ENCODE results near the gene ADAMTS2.

The ADAMTS2 gene

GRCh38 chr5:179233909-179234562, 111.2 kb downstream of the ADAMTS2 start:
- no peak for DNase-seq (ENCODE audit: low spot score in 2 of 2)
- H3K27ac Mint-ChIP-seq: no peak overlapping the region
- H3K4me3 Mint-ChIP-seq: no peak overlapping the region
- no peaks in the 10 kb centered on the region for H3K4me1 Mint-ChIP-seq
- H3K27me3 Mint-ChIP-seq: peaks cover 15% of the 10 kb centered on the region
- H3K9me3 Mint-ChIP-seq: peaks cover 3% of the 10 kb centered on the region
- peaks cover 5% of the 10 kb centered on the region for H3K36me3 Mint-ChIP-seq
- no peak for ATAC-seq (ENCODE audit: low read depth)

DNA sequence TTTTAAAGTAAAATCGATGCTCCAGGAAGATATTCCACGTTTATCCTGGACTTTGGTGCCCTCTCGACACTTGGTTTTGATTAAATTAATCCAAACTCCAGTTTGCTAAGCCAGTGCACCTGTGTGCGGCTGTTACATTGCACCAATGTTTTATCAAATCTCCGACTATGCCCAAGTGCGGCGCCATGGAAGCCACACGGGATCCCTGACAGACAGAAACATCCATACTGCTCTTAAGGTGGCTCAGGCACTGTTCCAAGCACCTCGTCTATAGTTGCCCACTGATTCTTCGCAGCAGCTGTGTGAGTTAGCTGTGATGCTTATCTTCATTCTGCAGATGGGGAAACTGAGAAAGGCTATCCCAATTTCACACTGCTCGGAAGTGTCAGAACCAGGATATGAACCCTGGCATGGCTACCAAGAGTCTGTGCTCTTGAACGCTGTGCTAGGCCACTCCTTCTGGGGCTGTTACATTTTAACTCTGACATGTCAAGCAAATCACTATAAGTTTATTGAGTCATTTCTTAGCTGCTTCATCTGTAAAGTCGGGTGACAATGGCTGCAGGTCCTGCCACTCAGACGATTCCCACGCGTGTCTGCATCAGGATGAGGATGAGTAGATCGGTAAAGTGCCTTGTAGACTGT, 113.0 kb downstream of the ADAMTS2 start:
- H3K4me3 Mint-ChIP-seq: no peak overlapping the region
- H3K4me1 Mint-ChIP-seq: no peaks in the 10 kb centered on the region
- H3K27ac Mint-ChIP-seq: no peak overlapping the region
- H3K36me3 Mint-ChIP-seq: peaks cover 5% of the 10 kb centered on the region
- peaks cover 13% of the 10 kb centered on the region for H3K27me3 Mint-ChIP-seq
- no peak for DNase-seq (ENCODE audit: low spot score in 2 of 2)
- ATAC-seq (ENCODE audit: low read depth): no peak
- peaks cover 3% of the 10 kb centered on the region for H3K9me3 Mint-ChIP-seq

- H3K27me3 Mint-ChIP-seq: peaks cover 15% of the 10 kb centered on the region
- no peak overlapping the region for H3K4me3 Mint-ChIP-seq
- DNase-seq (ENCODE audit: low spot score in 2 of 2) (no peak), ATAC-seq (ENCODE audit: low read depth) (no peak)
- H3K4me1 Mint-ChIP-seq: no peaks in the 10 kb centered on the region
- H3K27ac Mint-ChIP-seq: no peak overlapping the region
- H3K36me3 Mint-ChIP-seq: peaks cover 5% of the 10 kb centered on the region
- peaks cover 3% of the 10 kb centered on the region for H3K9me3 Mint-ChIP-seq
Observed at GRCh38 chr5:179231309-179231708, 114.0 kb downstream of the ADAMTS2 start.

DNA sequence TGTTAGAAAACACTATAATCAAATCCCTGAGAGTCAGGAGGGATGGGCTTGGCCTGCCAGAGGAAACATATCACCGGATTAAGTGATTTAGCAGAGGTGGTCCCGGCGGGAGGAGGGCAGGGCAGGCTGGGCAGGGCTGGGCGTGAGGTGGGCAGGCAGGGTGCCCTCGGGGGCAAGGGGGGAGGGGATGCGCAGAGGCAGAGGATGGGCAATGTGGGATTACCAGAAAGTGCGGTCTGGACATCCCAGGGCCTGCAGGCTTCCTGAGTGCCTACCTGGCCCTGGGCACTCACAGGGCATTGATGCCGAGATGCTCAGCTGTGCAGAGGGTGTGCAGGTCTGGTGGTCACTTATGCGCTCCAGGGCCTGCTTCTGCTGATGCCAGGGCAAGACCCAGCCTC, 115.2 kb downstream of the ADAMTS2 start:
- Mint-ChIP-seq H3K27me3 (peaks cover 15% of the 10 kb centered on the region), H3K4me3 (no peak overlapping the region), H3K4me1 (no peaks in the 10 kb centered on the region), H3K36me3 (peaks cover 5% of the 10 kb centered on the region), H3K27ac (no peak overlapping the region), H3K9me3 (peaks cover 3% of the 10 kb centered on the region)
- DNase-seq (ENCODE audit: low spot score in 2 of 2): no peak
- ATAC-seq (ENCODE audit: low read depth): no peak

- Mint-ChIP-seq H3K36me3 (no peaks in the 10 kb centered on the region), H3K27ac (no peak overlapping the region), H3K4me3 (no peak overlapping the region), H3K27me3 (peaks cover 8% of the 10 kb centered on the region), H3K4me1 (no peaks in the 10 kb centered on the region), H3K9me3 (peaks cover 2% of the 10 kb centered on the region)
- ATAC-seq (ENCODE audit: low read depth) (no peak), DNase-seq (ENCODE audit: low spot score in 2 of 2) (no peak)
Observed at GRCh38 chr5:179229331-179229831, 115.9 kb downstream of the ADAMTS2 start.

GRCh38 chr5:179228341-179229121, 116.7 kb downstream of the ADAMTS2 start:
- DNase-seq (ENCODE audit: low spot score in 2 of 2): no peak
- Mint-ChIP-seq H3K4me3 (no peak overlapping the region), H3K36me3 (no peaks in the 10 kb centered on the region), H3K4me1 (no peaks in the 10 kb centered on the region), H3K9me3 (peaks cover 3% of the 10 kb centered on the region), H3K27ac (no peak overlapping the region), H3K27me3 (peaks cover 7% of the 10 kb centered on the region)
- ATAC-seq (ENCODE audit: low read depth): no peak

- DNase-seq (ENCODE audit: low spot score in 2 of 2) (no peak), ATAC-seq (ENCODE audit: low read depth) (no peak)
- no peak overlapping the region for H3K4me3 Mint-ChIP-seq
- peaks cover 10% of the 10 kb centered on the region for H3K9me3 Mint-ChIP-seq
- no peaks in the 10 kb centered on the region for H3K36me3 Mint-ChIP-seq
- H3K27me3 Mint-ChIP-seq: peaks cover 7% of the 10 kb centered on the region
- H3K27ac Mint-ChIP-seq: no peak overlapping the region
- no peaks in the 10 kb centered on the region for H3K4me1 Mint-ChIP-seq
Observed at GRCh38 chr5:179227580-179228311, 117.5 kb downstream of the ADAMTS2 start.

GRCh38 chr5:179227229-179227579, 118.1 kb downstream of the ADAMTS2 start:
- Mint-ChIP-seq H3K36me3 (no peaks in the 10 kb centered on the region), H3K4me3 (no peak overlapping the region), H3K9me3 (peaks cover 10% of the 10 kb centered on the region), H3K27me3 (peaks cover 7% of the 10 kb centered on the region), H3K27ac (no peak overlapping the region), H3K4me1 (no peaks in the 10 kb centered on the region)
- no peak for DNase-seq (ENCODE audit: low spot score in 2 of 2)
- no peak for ATAC-seq (ENCODE audit: low read depth)

GRCh38 chr5:179226696-179227095, 118.6 kb downstream of the ADAMTS2 start:
- DNase-seq (ENCODE audit: low spot score in 2 of 2): no peak
- Mint-ChIP-seq H3K9me3 (peaks cover 10% of the 10 kb centered on the region), H3K4me3 (no peak overlapping the region), H3K27ac (no peak overlapping the region), H3K36me3 (no peaks in the 10 kb centered on the region), H3K4me1 (no peaks in the 10 kb centered on the region), H3K27me3 (peaks cover 7% of the 10 kb centered on the region)
- no peak for ATAC-seq (ENCODE audit: low read depth)

DNA sequence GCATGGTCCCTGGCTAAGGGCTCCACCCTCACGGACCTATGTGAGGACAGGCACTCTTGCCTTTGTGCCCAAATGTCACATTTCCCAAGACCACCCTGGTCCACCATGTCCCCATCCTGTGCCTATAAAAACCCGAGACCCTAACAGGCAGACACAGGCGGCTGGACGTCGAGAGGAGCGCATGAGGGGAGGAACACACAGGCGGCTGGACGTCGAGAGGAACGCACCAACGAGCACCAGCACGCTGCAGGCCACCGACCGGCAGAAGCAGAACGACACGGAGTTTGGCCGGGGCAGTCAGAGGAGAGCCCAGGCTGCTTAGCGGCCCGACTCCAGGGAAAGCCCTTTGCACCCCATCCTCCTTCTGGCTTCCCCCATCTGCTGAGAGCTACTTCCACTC, 119.9 kb downstream of the ADAMTS2 start:
- Mint-ChIP-seq H3K27me3 (peaks cover 9% of the 10 kb centered on the region), H3K27ac (no peak overlapping the region), H3K4me3 (no peak overlapping the region), H3K4me1 (no peaks in the 10 kb centered on the region), H3K36me3 (no peaks in the 10 kb centered on the region), H3K9me3 (peaks cover 10% of the 10 kb centered on the region)
- no peak for DNase-seq (ENCODE audit: low spot score in 2 of 2)
- ATAC-seq (ENCODE audit: low read depth): no peak

DNA sequence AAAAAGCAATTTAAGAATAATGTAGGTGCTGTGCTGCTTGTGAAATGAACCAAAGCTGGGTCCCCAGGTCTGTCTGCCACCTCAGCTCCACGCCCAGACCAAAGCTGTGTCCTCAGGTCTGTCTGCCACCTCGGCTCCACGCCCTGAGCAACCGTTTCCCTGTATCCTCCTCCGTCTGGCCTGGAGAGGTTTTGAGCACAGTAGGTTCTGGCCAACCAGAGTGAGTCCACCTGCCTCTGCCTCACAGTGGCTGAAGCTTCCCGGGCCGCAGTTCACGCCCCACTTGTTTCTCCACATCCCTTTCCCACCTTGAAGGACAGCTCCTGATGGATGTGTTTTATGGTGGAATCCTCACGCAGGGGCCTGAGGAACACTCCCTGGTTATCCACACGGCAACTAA, 120.5 kb downstream of the ADAMTS2 start:
- H3K4me3 Mint-ChIP-seq: no peak overlapping the region
- H3K27ac Mint-ChIP-seq: no peak overlapping the region
- no peak for DNase-seq (ENCODE audit: low spot score in 2 of 2)
- peaks cover 7% of the 10 kb centered on the region for H3K27me3 Mint-ChIP-seq
- H3K9me3 Mint-ChIP-seq: peaks cover 10% of the 10 kb centered on the region
- no peaks in the 10 kb centered on the region for H3K36me3 Mint-ChIP-seq
- H3K4me1 Mint-ChIP-seq: no peaks in the 10 kb centered on the region
- ATAC-seq (ENCODE audit: low read depth): no peak

- ATAC-seq (ENCODE audit: low read depth) (no peak), DNase-seq (ENCODE audit: low spot score in 2 of 2) (no peak)
- H3K27me3 Mint-ChIP-seq: peaks cover 7% of the 10 kb centered on the region
- H3K4me3 Mint-ChIP-seq: no peak overlapping the region
- H3K9me3 Mint-ChIP-seq: peaks cover 10% of the 10 kb centered on the region
- H3K27ac Mint-ChIP-seq: no peak overlapping the region
- no peaks in the 10 kb centered on the region for H3K4me1 Mint-ChIP-seq
- no peaks in the 10 kb centered on the region for H3K36me3 Mint-ChIP-seq
Observed at GRCh38 chr5:179223961-179224360, 121.3 kb downstream of the ADAMTS2 start.

DNA sequence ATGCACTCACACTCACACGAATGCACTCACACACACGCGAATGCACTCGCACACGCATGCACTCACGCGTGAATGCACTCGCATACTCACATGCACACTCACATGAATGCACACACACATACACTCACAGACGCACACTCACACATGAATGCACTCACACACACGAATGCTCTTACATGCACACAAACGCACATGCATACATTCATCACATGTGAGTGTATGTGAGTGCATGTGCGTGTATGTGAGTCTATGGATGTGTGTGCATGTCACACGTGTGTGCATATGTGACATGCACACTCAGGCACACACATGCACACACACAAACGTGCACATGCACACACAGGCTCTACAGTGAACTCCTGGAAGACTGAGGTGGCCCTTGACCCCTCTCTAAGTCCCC, 121.7 kb downstream of the ADAMTS2 start:
- Mint-ChIP-seq H3K4me1 (no peaks in the 10 kb centered on the region), H3K36me3 (no peaks in the 10 kb centered on the region), H3K27me3 (peaks cover 7% of the 10 kb centered on the region), H3K27ac (no peak overlapping the region), H3K9me3 (peaks cover 10% of the 10 kb centered on the region), H3K4me3 (no peak overlapping the region)
- ATAC-seq (ENCODE audit: low read depth): no peak
- no peak for DNase-seq (ENCODE audit: low spot score in 2 of 2)
